ENCODE measurements around the gene CHST3. TPM values are rescaled to one million over a fixed set of nuclear protein-coding genes. Genes with fewer than 3 reads are reported as not detected.

Gene CHST3
- total and polyA plus RNA-seq, 10 of the 15 experiments (the other 5 are each of a cell fraction or from before 2014, with no cell fraction given) = 0.03 to 0.50 (median 0.05) TPM; not detected in 2

DNA sequence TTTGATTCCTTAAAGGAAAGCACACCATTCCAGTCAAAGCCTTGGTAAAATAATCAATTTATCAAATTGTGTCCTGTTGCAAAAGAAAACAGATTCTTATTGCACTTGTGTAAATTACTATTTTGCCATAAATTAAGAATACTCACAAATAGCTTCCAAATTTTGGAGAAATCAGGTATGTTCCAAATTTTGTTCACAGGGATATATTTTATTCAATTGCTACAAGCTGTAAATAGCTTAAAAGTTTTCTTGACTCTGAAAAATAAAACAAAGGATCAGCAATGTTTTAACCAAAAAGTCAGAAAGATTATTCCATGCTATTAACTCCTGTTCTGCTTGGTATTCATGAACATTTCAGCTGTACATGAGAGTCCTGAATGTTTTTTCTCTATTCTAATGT is 47.4 kb upstream of the CHST3 start:
- FAIRE-seq (no peak), ATAC-seq (no peak), DNase-seq (ENCODE audit: low read depth, low spot score) (no peak)
- no peak overlapping the region for H2AFZ ChIP-seq (ENCODE audit: control insufficient read depth, low read depth, low read length)
- no peak overlapping the region for H3K4me2 ChIP-seq (ENCODE audit: control insufficient read depth, insufficient read depth)
- no peaks in the 10 kb centered on the region for H3K4me1 ChIP-seq (ENCODE audit: control insufficient read depth, insufficient read depth, low read length)
- ChIA-PET POLR2A (no interaction called here), CTCF (interaction anchor here (0.9 to 2.0 kb wide), 13 partner anchors 11 to 423 kb away, joined by 3 to 38 read pairs (median 5); no protein-coding TSS in a partner anchor), RAD21 (ENCODE audit: unreplicated experiment) (interaction anchor here (1.1 to 1.7 kb wide), 5 partner anchors 11 to 132 kb away, joined by 3 to 11 read pairs (median 5); no protein-coding TSS in a partner anchor), SMC1A (ENCODE audit: uncharacterized antibody, unreplicated experiment) (interaction anchor here (1.1 to 1.9 kb wide), 7 partner anchors 17 to 216 kb away, joined by 3 to 24 read pairs (median 5); no protein-coding TSS in a partner anchor)
- H3K4me3 ChIP-seq = no peak overlapping the region
- H3K36me3 ChIP-seq (ENCODE audit: control insufficient read depth in 2 of 2, insufficient read depth in 2 of 2, low read length in 1 of 2) = no peaks in the 10 kb centered on the region
- H4K20me1 ChIP-seq (ENCODE audit: control insufficient read depth, insufficient read depth) = no peaks in the 10 kb centered on the region
- H3K9ac ChIP-seq (ENCODE audit: control insufficient read depth, insufficient read depth, low read length) = no peak overlapping the region
- in situ Hi-C loops (cut with MboI) = no loop called here
- no TSS peak for BruUV-seq (replicated peaks)
- H3K27ac ChIP-seq (ENCODE audit: control insufficient read depth, insufficient read depth) = no peak overlapping the region
- no peaks in the 10 kb centered on the region for H3K79me2 ChIP-seq (ENCODE audit: control insufficient read depth, insufficient read depth, low read length)
- intact Hi-C loops (cut with micrococcal nuclease; ENCODE audit: unreplicated experiment) = loop anchor here (5.0 kb wide), 1 partner anchor 130 kb away; no protein-coding TSS in a partner anchor
- H3K9me3 ChIP-seq (replicated peaks; ENCODE audit: control insufficient read depth, insufficient read depth, low read length) = no peaks in the 10 kb centered on the region
- H3K27me3 ChIP-seq (replicated peaks in 1 of 2; ENCODE audit: control insufficient read depth in 2 of 2, insufficient read depth in 2 of 2, low read length in 1 of 2) = peaks cover 0 to 1% of the 10 kb centered on the region in 2 experiments; a peak in 1 of 4 replicates
- TF ChIP-seq MEF2B (IDR thresholded peaks at IDR 0.05; ENCODE audit: partially characterized antibody, poor library complexity, severe bottlenecking) (no peak), RCOR1 (conservative IDR thresholded peaks at IDR 0.05; ENCODE audit: low read depth, low read length) (no peak), EED (IDR thresholded peaks at IDR 0.05; ENCODE audit: low read depth) (no peak), RB1 (IDR thresholded peaks at IDR 0.05; ENCODE audit: borderline replicate concordance) (no peak), EGR1 (IDR thresholded peaks at IDR 0.05; ENCODE audit: borderline replicate concordance in 1 of 2, low read depth in 2 of 2, low read length in 2 of 2) (no peak), POLR2AphosphoS2 (IDR thresholded peaks at IDR 0.05; ENCODE audit: low read depth, low read length) (no peak), LARP7 (IDR thresholded peaks at IDR 0.05) (no peak), ZNF207 (IDR thresholded peaks at IDR 0.05; ENCODE audit: borderline replicate concordance) (no peak), ATF7 (IDR thresholded peaks at IDR 0.05; ENCODE audit: low read depth) (no peak)
- TF ChIP-seq, protein P1, sequence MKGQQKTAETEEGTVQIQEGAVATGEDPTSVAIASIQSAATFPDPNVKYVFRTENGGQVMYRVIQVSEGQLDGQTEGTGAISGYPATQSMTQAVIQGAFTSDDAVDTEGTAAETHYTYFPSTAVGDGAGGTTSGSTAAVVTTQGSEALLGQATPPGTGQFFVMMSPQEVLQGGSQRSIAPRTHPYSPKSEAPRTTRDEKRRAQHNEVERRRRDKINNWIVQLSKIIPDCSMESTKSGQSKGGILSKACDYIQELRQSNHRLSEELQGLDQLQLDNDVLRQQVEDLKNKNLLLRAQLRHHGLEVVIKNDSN (IDR thresholded peaks at IDR 0.05; ENCODE audit: borderline replicate concordance, extremely low read length, insufficient read depth, low read depth, low read length) = no peak
- TF ChIP-seq, protein P2, sequence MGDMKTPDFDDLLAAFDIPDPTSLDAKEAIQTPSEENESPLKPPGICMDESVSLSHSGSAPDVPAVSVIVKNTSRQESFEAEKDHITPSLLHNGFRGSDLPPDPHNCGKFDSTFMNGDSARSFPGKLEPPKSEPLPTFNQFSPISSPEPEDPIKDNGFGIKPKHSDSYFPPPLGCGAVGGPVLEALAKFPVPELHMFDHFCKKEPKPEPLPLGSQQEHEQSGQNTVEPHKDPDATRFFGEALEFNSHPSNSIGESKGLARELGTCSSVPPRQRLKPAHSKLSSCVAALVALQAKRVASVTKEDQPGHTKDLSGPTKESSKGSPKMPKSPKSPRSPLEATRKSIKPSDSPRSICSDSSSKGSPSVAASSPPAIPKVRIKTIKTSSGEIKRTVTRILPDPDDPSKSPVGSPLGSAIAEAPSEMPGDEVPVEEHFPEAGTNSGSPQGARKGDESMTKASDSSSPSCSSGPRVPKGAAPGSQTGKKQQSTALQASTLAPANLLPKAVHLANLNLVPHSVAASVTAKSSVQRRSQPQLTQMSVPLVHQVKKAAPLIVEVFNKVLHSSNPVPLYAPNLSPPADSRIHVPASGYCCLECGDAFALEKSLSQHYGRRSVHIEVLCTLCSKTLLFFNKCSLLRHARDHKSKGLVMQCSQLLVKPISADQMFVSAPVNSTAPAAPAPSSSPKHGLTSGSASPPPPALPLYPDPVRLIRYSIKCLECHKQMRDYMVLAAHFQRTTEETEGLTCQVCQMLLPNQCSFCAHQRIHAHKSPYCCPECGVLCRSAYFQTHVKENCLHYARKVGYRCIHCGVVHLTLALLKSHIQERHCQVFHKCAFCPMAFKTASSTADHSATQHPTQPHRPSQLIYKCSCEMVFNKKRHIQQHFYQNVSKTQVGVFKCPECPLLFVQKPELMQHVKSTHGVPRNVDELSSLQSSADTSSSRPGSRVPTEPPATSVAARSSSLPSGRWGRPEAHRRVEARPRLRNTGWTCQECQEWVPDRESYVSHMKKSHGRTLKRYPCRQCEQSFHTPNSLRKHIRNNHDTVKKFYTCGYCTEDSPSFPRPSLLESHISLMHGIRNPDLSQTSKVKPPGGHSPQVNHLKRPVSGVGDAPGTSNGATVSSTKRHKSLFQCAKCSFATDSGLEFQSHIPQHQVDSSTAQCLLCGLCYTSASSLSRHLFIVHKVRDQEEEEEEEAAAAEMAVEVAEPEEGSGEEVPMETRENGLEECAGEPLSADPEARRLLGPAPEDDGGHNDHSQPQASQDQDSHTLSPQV (IDR thresholded peaks at IDR 0.05) = no peak
- TF ChIP-seq, protein P3, sequence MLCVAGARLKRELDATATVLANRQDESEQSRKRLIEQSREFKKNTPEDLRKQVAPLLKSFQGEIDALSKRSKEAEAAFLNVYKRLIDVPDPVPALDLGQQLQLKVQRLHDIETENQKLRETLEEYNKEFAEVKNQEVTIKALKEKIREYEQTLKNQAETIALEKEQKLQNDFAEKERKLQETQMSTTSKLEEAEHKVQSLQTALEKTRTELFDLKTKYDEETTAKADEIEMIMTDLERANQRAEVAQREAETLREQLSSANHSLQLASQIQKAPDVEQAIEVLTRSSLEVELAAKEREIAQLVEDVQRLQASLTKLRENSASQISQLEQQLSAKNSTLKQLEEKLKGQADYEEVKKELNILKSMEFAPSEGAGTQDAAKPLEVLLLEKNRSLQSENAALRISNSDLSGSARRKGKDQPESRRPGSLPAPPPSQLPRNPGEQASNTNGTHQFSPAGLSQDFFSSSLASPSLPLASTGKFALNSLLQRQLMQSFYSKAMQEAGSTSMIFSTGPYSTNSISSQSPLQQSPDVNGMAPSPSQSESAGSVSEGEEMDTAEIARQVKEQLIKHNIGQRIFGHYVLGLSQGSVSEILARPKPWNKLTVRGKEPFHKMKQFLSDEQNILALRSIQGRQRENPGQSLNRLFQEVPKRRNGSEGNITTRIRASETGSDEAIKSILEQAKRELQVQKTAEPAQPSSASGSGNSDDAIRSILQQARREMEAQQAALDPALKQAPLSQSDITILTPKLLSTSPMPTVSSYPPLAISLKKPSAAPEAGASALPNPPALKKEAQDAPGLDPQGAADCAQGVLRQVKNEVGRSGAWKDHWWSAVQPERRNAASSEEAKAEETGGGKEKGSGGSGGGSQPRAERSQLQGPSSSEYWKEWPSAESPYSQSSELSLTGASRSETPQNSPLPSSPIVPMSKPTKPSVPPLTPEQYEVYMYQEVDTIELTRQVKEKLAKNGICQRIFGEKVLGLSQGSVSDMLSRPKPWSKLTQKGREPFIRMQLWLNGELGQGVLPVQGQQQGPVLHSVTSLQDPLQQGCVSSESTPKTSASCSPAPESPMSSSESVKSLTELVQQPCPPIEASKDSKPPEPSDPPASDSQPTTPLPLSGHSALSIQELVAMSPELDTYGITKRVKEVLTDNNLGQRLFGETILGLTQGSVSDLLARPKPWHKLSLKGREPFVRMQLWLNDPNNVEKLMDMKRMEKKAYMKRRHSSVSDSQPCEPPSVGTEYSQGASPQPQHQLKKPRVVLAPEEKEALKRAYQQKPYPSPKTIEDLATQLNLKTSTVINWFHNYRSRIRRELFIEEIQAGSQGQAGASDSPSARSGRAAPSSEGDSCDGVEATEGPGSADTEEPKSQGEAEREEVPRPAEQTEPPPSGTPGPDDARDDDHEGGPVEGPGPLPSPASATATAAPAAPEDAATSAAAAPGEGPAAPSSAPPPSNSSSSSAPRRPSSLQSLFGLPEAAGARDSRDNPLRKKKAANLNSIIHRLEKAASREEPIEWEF (IDR thresholded peaks at IDR 0.05; ENCODE audit: insufficient replicate concordance, low read depth, low read length) = no peak
- TF ChIP-seq, protein P4, sequence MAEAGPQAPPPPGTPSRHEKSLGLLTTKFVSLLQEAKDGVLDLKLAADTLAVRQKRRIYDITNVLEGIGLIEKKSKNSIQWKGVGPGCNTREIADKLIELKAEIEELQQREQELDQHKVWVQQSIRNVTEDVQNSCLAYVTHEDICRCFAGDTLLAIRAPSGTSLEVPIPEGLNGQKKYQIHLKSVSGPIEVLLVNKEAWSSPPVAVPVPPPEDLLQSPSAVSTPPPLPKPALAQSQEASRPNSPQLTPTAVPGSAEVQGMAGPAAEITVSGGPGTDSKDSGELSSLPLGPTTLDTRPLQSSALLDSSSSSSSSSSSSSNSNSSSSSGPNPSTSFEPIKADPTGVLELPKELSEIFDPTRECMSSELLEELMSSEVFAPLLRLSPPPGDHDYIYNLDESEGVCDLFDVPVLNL (IDR thresholded peaks at IDR 0.05; ENCODE audit: low read depth, low read length) = no peak

Measured in GM12878 (cell line).